HG02763 (cell line): Measurements from ENCODE around the gene SCIMP.
"Not testable (repeated sequence)": the region's sequence is repeated elsewhere in the genome, so short reads cannot be mapped to it uniquely, and the experiment has no call there.

Experiments
- ATAC-seq: cut with Tn5 transposase; IDR thresholded peaks from one replicate; pipeline ENCODE4 v1.9.1; 2021; ENCODE audit warnings: mild to moderate bottlenecking, moderate library complexity; ENCODE audit not compliant: unreplicated experiment

Gene SCIMP

DNA sequence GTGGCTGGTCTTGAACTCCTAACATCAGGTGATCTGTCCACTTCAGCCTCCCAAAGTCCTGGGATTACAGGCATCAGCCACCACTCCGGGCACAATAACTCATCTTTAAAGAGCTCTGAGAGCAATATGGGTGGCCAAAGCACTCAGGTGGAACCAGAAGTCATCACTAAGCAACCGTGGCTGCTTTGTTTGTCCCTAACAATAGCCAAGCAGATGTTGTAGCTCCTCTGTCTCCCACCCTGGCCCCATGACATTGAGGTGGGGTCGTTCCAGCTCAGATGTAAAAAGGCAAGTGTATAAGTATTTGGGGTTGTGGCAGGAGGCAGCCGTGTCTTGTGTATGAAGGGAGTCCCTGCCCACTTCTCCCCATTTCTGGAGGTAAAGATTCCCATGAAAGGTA lies 3.7 kb upstream of the SCIMP start:
- no peak for ATAC-seq

DNA sequence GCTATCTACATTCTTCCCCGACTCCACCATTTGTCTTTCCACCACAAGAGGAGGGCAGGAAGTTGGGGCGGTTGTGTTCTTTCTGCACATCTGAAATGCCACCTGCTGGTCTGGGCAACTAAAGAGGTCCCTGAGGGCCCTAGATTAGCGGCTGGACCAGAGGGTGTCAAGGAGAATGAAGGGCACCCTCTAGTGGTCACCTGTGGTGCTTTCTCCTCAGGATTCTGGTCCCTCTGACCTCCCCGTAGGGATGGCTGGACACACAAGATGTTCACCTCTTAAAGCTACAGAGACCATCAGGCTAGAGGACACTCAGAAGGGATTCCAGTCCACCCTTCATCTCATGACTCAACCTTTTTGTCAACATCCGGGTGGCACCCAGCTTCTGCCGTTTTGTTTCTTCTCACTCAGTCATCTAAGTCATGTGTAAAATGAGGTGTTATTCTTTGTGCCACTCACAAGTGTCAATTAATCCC lies 2.9 kb upstream of the SCIMP start:
- no peak for ATAC-seq

DNA sequence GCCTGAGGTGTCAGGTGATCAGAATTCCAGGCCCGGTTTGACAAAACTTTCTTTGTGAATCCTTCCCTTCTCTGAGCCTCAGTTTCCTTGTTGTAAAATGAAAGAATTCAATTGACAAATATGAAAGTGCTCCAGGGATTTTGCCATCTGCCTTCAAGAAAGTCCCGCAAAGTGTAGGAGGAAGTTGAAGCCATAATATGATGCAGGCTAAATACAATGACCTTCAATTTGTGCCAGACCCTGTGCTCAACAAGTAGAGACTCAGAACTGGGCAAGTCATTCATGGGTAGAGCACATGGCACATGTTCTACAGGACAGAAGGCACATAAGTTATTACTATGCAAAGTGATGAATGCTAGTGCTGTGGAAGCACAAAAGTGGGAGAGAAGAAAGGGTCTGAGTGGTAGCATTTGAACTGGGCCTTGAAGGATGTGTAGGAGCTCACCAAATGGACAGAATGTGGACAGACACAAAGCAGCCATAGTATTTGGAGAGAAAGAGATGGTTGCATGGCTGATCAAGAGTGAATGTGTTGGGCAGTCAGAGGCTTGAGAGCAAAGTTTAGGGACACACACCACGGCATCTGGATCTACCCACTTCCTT lies 2.4 kb upstream of the SCIMP start:
- no peak for ATAC-seq

DNA sequence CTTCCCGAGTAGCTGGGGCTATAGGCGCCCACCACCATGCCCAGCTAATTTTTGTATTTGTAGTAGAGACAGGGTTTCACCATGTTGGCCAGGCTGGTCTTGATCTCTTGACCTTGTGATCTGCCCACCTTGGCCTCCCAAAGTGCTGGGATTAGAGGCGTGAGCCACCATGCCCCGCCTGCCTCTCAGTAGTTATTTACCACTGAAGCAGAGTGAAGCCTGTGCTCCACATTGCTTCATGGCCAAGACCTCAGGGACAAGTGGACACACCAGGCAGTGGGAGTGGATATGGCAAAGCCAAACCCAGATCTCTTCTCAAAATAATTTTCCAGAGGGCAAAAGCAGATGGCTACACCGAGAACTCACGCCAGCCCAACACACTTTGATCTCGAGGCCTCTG lies 1.2 kb downstream of the SCIMP start:
- ATAC-seq: not testable (repeated sequence)

DNA sequence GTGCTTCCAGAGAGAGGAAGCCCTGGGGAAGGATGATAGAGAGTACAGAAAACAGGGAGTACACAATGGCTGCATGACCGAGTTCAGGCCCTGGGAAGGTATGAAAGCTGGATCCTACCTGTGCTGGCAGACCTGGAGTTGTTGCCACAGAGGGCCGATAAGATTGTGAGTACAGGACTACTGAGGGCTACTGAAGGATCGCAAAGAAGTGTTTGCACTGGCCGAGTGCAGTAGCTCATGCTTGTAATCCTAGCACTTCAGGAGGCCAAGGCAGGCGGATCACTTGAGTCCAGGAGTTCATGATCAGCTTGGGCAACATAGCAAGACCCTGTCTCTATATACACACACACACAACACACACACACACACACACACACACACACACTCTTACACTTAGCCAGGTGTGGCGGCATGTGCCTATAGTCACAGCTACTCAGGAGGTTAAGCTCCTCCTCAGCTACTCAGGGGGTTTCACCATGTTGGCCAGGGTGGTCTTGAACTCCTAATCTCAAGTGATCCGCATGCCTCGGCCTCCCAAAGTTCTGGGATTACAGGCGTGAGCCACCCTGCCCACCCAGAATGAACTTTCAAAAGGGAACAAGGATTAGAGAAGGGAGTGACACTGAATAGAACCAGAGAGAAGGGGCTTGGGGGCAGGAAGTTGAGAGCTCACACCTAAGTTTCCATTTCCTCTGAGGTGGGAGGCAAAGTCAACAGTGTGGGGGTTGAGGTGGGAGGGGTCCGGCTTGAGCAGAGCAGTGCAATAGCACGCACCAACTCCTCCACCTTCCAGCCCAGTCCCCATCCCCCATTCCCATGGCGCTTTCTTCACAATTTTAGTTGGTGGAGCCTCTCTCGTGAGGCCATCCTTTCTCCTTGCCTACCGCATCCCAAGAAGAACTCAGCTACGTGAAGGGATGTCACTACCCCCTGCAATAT lies 7.5 kb downstream of the SCIMP start:
- ATAC-seq: no peak

DNA sequence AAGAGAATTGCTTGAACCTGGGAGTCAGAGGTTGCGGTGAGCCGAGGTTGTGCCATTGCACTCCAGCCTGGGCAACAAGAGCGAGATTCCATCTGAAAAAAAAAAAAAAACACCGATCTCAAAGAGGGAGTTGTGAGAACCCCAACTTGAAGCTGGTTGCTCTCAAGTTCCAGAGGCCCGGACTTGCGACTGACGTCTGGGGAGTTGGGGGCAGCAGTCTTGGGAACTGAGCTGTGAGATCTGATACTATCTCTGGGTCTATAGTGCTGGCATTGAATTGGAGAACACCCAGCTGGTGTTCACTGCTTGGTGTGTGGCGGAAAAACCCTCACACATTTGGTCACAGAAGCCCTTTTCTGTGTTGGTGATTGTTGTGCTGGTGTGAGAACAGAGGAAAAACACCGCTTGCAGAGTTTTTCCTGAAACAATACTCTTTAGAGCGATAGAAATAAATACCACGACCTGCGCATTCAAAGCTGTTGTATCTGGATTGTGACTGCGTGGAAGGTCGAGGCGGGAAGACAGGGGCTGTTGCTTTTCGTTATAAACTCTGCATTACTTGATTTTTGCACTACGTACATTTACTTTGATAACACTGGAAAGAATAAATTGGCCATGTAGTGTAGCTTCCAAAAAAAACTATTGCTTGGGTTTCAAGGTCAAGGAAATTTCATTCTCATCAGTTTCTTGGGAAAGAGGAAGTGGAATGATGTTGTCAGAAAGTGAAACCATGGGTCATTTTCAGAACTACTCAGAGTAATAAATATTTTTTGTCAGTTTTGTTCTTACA lies 8.8 kb downstream of the SCIMP start:
- ATAC-seq: no peak

DNA sequence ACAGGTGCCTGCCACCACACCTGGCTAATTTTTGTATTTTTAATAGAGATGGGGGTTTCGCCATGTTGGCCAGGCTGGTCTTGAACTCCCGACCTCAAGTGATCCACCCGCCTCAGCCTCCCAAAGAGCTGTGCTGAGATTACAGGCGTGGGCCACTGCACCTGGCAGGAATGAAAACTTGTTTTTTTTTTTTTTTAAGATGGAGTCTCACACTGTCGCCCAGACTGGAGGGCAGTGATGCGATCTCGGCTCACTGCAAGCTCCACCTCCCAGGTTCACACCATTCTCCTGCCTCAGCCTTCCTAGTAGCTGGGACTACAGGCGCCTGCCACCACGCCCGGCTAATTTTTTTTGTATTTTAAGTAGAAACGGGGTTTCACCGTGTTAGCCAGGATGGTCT lies 12.7 kb downstream of the SCIMP start:
- ATAC-seq: not testable (repeated sequence)

DNA sequence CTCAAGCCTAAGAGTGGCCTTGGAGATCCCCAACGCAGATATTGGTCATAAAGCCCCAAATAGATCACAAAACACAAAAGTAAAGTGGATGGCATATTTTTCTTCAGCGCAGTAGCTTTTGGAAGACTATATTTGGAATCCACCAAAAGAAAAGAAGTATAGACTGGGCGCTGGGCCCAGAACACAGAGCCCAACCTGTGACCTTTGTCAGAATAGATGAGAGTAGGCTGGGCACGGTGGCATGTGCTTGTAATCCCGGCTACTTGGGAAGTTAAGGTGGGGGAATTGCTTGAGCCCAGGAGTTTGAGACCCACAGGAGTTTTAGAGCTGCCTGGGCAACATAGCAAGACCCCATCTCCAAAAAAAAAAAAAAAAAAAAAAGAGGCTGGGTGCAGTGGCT lies 14.6 kb downstream of the SCIMP start:
- ATAC-seq: no peak

DNA sequence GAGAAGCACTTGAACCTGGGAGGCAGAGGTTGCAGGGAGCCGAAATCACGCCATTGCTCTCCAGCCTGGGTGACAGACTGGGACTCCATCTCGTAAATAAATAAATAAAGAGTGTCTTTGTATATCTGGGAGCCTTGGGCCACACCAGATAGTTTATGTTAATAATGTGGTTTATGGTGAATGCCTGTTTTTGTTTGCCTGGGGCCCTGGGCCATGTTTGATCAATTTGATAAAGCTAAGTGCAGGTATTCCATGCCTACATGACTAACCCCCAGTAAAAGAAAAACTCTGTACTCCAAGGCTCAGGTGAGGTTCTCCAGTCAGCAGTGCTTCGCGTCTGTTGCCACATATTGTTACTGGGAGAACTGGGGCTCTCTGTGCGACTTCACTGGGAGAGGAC lies 15.1 kb downstream of the SCIMP start:
- ATAC-seq: no peak

DNA sequence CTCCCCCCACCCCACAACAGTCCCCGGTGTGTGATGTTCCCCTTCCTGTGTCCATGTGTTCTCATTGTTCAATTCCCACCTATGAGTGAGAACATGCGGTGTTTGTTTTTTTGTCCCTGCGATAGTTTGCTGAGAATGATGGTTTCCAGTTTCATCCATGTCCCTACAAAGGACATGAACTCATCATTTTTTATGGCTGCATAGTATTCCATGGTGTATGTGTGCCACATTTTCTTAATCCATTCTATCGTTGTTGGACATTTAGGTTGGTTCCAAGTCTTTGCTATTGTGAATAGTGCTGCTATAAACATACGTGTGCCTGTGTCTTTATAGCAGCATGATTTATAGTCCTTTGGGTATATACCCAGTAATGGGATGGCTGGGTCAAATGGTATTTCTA lies 17.1 kb downstream of the SCIMP start:
- ATAC-seq: not testable (repeated sequence)

DNA sequence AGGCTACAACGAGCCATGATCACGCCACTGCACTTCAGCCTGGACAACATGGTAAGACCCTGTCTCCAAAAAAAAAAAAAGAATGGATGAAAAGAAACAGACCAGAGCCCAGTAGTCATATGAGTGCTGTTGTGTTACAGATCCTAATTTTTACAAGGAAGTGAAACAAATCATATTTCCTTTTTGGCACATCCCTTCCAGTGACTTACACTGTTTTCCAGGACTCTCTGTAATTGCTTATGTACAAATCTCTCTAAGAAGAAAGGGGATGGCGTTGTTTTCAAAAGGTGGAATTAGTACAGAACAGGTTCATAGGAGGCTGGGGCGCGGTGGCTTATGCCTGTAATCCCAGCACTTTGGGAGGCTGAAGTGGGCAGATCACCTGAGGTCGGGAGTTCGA lies 23.2 kb downstream of the SCIMP start:
- no peak for ATAC-seq

DNA sequence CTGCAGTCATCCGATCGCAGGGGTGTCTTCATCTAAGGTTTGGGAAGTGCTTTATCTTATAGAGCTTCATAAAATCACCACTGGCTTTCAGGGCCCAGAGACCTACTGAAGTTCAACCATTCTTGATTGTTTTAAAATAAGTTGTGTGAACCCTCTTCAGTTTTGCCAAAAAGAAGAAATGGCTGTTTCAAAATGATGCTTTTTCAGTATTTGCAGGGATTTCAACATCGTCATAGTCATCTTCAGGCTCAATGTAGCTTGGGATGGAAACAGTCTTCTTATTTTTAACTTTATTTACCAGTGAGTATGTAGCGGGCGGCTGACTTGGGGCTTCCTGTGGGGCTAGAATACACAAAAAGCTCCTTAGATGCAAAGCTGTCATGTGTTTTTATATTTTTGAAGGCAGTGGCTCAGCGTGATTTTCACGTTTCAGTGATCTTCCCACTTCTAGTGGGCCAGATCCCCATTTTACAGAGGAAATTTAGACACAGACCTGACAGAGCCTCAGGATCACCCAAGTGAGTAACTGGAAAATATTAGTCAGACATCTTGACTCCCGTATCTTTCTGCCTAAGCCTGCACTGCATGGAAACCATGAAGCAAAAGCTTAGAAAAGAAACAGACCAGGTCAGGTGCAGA lies 23.9 kb downstream of the SCIMP start:
- no peak for ATAC-seq

DNA sequence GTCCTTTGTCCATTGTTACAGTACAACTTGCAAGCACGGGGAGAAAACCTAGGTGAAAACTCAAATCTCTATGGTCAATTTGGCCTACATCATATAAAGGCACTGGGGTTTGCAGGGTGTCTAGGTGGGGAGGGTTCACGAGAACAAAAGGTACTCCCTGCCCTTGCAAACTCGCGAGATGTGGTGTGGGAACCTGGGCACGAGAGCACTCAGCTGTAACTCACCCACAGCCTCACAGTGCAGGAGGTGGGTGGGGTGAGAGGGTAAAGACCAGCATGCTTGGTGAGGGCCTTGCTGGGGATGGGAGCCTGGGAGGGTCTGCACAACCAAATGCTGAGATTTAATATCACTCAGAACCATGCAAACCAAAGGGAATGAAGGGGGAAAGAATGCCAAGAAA lies 24.6 kb downstream of the SCIMP start:
- ATAC-seq: no peak

DNA sequence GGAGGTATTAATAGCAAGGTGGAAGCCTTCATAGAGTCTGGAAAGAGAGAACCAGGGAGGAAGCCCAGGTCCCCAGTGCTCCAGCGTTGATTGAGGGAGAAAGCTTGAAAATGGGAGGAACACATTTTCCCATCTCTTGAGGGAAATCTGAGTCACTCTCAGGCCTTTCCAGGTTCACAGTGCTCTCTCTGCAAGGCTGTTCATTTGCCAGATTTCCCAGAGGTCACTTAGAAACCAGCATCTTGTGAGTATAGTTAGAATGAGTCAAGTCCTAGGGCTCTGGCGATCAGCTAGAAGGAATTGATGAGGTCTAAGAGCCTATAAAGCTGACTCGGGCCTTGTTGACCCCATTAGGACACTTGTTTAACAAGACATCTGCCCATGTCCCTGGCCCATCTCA lies 25.3 kb downstream of the SCIMP start:
- no peak for ATAC-seq

DNA sequence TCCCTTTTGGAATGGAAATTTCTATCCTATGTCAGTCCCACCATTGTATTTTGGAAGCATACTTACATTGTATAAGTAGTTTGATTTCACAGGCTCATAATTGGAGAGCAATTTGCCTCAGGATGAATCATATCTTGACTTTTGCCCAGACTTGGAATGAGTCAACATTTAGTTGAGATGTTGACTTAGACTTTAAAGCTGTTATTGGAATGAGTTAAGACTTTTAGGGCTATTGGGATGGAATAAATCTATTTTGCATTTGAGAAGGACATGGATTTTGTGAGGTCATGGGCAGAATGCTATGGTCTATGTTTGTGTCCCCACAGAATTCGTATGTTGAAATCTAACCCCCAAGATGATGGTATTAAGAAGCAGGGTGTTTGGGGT lies 30.8 kb downstream of the SCIMP start:
- ATAC-seq: no peak

DNA sequence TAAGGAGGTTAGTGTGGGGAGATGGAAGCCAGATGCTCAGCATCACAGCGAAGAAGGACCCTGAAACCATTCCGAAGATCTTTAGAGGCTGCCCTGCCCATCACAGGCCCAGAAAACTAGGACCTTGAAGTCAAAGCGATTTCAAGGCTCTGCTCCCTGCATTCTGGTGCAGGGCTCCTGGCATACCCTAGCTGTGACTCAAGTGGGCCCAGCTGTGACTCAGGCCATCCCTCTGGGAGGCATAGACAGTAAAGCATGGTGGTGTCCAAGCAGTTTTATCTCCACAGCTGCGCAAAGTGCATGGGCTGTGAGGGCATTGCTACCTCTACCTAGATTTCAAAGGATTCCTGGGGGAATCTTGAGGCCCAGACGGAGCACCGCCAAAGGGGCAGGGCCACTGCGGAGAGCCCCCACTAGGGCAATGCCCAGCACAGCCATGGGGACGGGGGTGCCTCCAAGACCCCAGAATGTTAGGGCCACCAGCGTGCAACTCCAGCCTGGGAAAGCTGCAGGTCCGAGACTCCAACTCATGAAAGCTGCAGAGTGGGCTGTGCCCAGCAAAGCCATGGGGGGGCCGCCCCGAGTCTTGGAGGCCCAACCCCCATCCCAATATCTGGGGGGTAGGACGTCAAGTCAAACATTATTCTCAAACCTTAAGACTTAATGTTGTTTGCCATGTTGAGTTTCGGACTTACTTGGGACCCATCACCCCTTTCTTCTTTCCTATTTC lies 31.3 kb downstream of the SCIMP start:
- ATAC-seq: no peak

DNA sequence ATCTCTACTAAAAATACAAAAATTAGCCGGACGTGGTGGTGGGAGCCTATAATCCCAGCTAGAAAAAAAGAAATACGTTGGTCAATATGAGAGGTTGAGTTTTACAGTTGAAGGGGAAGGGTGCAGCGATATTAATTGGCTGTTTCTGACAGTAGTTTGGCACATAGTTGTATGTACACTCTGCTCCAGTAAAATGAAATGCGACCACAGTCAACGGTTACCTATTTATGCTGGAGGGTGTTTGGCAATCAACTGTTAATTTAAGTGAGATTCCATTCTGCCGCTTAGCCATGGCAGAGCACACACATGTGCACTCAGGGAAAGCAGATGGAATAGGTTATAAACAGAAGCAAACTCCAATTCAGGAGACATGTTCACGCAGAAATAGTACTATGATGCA lies 33.6 kb downstream of the SCIMP start:
- no peak for ATAC-seq

DNA sequence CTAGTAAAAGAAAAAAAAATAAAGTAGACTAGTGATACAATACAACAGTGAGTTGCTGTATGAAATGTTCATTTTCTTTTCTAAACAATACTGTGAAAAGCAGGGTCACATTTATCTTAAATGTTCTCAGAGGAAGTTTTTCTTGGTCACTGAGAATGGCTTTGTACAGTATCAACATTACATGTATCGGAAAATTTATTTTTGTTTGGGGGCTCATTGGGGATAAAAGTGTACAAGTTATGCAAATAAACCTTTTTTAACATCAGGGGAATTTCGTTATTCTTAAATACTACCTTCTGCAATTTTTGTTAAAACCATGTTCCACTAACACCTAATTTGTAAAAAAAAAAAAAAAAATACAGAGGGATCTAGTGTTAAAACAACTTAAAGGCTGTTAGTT lies 34.3 kb downstream of the SCIMP start:
- no peak for ATAC-seq

DNA sequence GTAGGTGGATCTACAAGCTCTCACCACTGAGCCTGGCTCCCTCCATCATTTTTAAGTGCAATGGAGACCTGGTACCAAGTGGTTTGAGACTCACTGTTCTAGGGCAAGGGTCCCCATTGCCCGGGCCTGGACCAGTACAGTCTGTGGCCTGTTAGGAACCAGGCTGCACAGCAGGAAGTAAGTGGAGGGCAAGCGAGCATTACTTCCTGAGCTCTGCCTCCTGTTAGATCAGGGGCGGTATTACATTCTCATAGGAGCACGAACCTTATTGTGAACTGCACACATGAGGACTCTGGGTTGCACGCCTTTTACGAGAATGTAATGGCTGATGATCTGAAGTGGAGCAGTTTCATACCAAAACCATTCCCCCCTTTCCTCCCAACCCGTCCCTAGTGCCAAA lies 36.2 kb downstream of the SCIMP start:
- ATAC-seq: no peak

DNA sequence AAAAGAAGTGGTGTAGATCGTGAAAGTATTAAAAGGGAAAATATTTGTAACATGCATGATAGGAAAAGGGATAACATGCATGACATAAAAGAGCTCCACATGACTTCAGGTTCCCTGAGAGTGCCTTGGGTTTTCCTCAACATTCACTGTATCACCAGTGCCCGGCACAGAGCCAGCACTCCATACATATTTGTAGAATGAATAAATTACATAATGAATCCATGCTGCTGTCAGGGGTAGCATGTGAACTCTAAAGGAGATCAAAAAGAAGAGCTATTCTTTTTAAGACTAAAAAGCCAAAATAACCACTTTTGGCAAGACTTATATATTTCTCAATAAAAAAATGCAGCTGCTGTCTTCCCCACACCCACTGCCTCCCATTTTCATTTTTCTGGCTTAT lies 40.3 kb downstream of the SCIMP start:
- ATAC-seq: no peak
